Mesendoderm (in vitro differentiated cells): Measurements from ENCODE around the gene ABCA1.
"Not testable (repeated sequence)": the region's sequence is repeated elsewhere in the genome, so short reads cannot be mapped to it uniquely, and the experiment has no call there.

ENCODE experiments used
- DNase-seq: peaks from one replicate; pipeline ENCODE4 v3.0.0; 2013
- H2AK5ac ChIP-seq: 2 replicates; pipeline ENCODE4 v1.6.1; 2013; ENCODE audit warnings: low read length, inconsistent platforms
- H2BK120ac ChIP-seq: 2 replicates; pipeline ENCODE4 v1.6.1; 2013; ENCODE audit warnings: low read depth, mild to moderate bottlenecking, low read length, moderate library complexity, mixed read lengths
- H2BK15ac ChIP-seq: replicated peaks from 2 replicates; pipeline ENCODE4 v1.6.1; 2013; ENCODE audit warnings: low read depth, mild to moderate bottlenecking, moderate library complexity
- H2BK5ac ChIP-seq: 2 replicates; pipeline ENCODE4 v1.6.1; 2013; ENCODE audit warnings: low read length, inconsistent platforms
- H3K18ac ChIP-seq: 2 replicates; pipeline ENCODE4 v1.6.1; 2013; ENCODE audit warnings: mild to moderate bottlenecking, low read length, mixed read lengths
- H3K23ac ChIP-seq: one replicate; pipeline ENCODE4 v1.6.1; 2013; ENCODE audit warnings: low read length
- H3K27ac ChIP-seq: 2 replicates; pipeline ENCODE4 v1.5.1; 2013; ENCODE audit warnings: low read depth, mild to moderate bottlenecking, inconsistent platforms, low read length, moderate library complexity
- H3K27me3 ChIP-seq: 2 replicates; pipeline ENCODE4 v1.6.1; 2013; ENCODE audit warnings: low read length, control low read depth, mild to moderate bottlenecking, inconsistent platforms; ENCODE audit not compliant: insufficient read depth, poor library complexity
- H3K36me3 ChIP-seq: 2 replicates; pipeline ENCODE4 v1.6.1; 2013; ENCODE audit warnings: low read length, inconsistent platforms; ENCODE audit not compliant: control insufficient read depth, insufficient read depth
- H3K4ac ChIP-seq: one replicate; pipeline ENCODE4 v1.6.1; 2013; ENCODE audit warnings: low read depth, mild to moderate bottlenecking, low read length, moderate library complexity
- H3K4me1 ChIP-seq: 2 replicates; pipeline ENCODE4 v1.6.1; 2013; ENCODE audit warnings: low read depth, low read length, inconsistent platforms; ENCODE audit not compliant: control insufficient read depth
- H3K4me2 ChIP-seq: 2 replicates; pipeline ENCODE4 v1.6.1; 2013; ENCODE audit warnings: low read length
- H3K4me3 ChIP-seq: 2 replicates; pipeline ENCODE4 v1.5.1; 2013; ENCODE audit warnings: mild to moderate bottlenecking, low read length
- H3K56ac ChIP-seq: one replicate; pipeline ENCODE4 v1.6.1; 2013; ENCODE audit warnings: low read length
- H3K79me1 ChIP-seq: 2 replicates; pipeline ENCODE4 v1.6.1; 2013; ENCODE audit warnings: low read length, inconsistent platforms
- H3K79me2 ChIP-seq: 2 replicates; pipeline ENCODE4 v1.6.1; 2013; ENCODE audit warnings: mild to moderate bottlenecking, low read length; ENCODE audit not compliant: control insufficient read depth, insufficient read depth
- H3K9ac ChIP-seq: 2 replicates; pipeline ENCODE4 v1.6.1; 2013; ENCODE audit warnings: low read length, inconsistent platforms
- H4K5ac ChIP-seq: one replicate; pipeline ENCODE4 v1.6.1; 2013; ENCODE audit warnings: low read length
- H4K8ac ChIP-seq: one replicate; pipeline ENCODE4 v1.6.1; 2013; ENCODE audit warnings: low read depth, mild to moderate bottlenecking, control low read depth, low read length, moderate library complexity
- WGBS: extraction: QIAGEN DNeasy Blood & Tissue Kit; methylation state at CpG from one replicate; pipeline ENCODE4 v1.1.7; 2013; ENCODE audit warnings: low lambda C conversion rate, missing lambda C conversion rate; ENCODE audit not compliant: insufficient coverage; ENCODE audit errors: extremely low coverage; 5-methylcytosine and 5-hydroxymethylcytosine counted together

The ABCA1 gene

DNA sequence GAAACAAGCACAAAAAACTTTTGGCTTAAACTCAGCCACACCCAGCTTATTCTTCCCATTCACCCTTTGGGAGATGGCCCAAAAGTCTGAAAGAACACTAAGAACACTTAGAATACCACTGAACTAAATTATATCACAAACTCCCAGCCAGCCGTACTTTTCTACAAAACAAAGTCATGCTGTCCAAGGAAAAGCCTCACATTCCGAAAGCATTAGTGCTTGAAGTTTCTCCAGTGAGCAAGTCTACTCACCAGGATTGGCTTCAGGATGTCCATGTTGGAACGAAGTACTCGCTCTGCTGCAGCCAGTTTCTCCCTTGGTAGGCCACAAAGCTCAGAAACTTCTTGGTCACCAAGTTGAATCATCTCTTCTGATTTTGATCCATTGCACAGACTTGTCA is 69.7 kb downstream of the ABCA1 start:
- Histone ChIP-seq H3K4me1 (no peaks in the 10 kb centered on the region), H2BK15ac (no peak overlapping the region), H4K5ac (no peak overlapping the region), H2AK5ac (no peak overlapping the region), H3K4me3 (no peak overlapping the region), H3K79me2 (no peaks in the 10 kb centered on the region), H3K9ac (no peak overlapping the region), H3K79me1 (no peaks in the 10 kb centered on the region), H3K27ac (no peak overlapping the region), H2BK5ac (no peak overlapping the region), H3K4me2 (no peak overlapping the region), H3K36me3 (no peaks in the 10 kb centered on the region), H3K23ac (no peak overlapping the region), H3K27me3 (no peaks in the 10 kb centered on the region), H3K56ac (no peak overlapping the region), H4K8ac (no peak overlapping the region), H2BK120ac (no peak overlapping the region), H3K4ac (no peak overlapping the region), H3K18ac (no peak overlapping the region)
- DNase-seq: no peak
- WGBS: no CpG with 5 or more reads among the region's 4 CpGs

DNA sequence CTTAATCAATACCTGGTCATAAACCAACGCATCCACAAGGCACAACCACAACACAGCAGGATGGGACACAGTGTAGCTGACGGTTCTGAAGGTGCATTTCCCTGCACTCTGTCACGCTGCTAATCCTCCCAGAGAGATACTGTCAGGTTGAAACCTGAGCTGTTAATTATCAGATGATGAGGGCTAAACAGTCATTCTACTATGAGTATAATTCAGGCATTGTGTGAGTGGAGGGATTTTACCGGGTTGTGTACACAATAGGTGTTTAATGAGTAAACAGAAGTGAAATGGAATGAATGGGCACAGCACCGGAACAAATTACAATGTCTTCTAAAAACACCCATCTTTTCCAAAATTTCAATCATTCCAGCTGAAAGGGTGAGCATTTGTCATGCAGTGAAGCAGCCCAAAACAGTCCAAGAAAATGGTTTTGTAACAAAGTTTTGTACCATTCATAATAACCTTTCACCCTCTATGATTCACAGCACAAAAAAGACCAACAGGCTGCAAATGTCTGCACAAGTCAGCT is 71.5 kb downstream of the ABCA1 start:
- H3K36me3 ChIP-seq: no peaks in the 10 kb centered on the region
- no peak for DNase-seq
- H3K27me3 ChIP-seq: no peaks in the 10 kb centered on the region

DNA sequence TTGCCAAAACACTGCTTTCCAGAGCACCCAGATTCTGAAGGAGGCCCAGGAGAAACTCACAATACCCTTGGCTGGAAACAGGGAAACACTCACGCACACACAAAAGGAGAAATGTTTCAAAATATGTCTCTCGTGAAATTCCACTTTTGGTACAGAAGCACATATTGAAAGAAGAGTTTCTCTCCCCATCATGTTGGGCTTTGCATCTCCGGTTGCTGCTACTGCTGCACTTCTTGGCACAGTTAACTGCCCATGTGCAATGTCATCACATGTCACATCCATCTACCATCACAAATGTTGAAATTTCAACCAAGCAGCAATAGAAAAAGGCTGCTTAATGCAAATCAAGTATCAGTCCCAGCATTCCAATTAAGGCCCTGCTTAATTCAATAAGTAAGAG is 72.1 kb downstream of the ABCA1 start:
- no peak overlapping the region for H3K4me2 ChIP-seq
- H3K18ac ChIP-seq: no peak overlapping the region
- H2BK15ac ChIP-seq: no peak overlapping the region
- no peaks in the 10 kb centered on the region for H3K4me1 ChIP-seq
- H3K9ac ChIP-seq: no peak overlapping the region
- H3K36me3 ChIP-seq: no peaks in the 10 kb centered on the region
- H3K23ac ChIP-seq: no peak overlapping the region
- H3K4ac ChIP-seq: no peak overlapping the region
- no peak overlapping the region for H2BK5ac ChIP-seq
- H3K79me2 ChIP-seq: no peaks in the 10 kb centered on the region
- H3K56ac ChIP-seq: no peak overlapping the region
- H3K27ac ChIP-seq: no peak overlapping the region
- no peak for DNase-seq
- H3K79me1 ChIP-seq: no peaks in the 10 kb centered on the region
- H4K8ac ChIP-seq: no peak overlapping the region
- no peak overlapping the region for H2BK120ac ChIP-seq
- no peak overlapping the region for H3K4me3 ChIP-seq
- no peaks in the 10 kb centered on the region for H3K27me3 ChIP-seq
- no CpG with 5 or more reads among the region's 3 CpGs for WGBS
- no peak overlapping the region for H2AK5ac ChIP-seq
- H4K5ac ChIP-seq: no peak overlapping the region

More for the DNA sequence above, 71.5 kb downstream of the ABCA1 start:
- H3K27ac ChIP-seq: no peak overlapping the region
- H3K4me3 ChIP-seq: no peak overlapping the region
- no peak overlapping the region for H3K18ac ChIP-seq
- H3K79me2 ChIP-seq: no peaks in the 10 kb centered on the region
- H3K79me1 ChIP-seq: no peaks in the 10 kb centered on the region
- no CpG with 5 or more reads among the region's 5 CpGs for WGBS
- H2BK120ac ChIP-seq: no peak overlapping the region
- no peak overlapping the region for H4K8ac ChIP-seq
- H2BK5ac ChIP-seq: no peak overlapping the region
- no peak overlapping the region for H2AK5ac ChIP-seq
- no peak overlapping the region for H3K4me2 ChIP-seq
- no peak overlapping the region for H2BK15ac ChIP-seq
- no peak overlapping the region for H3K4ac ChIP-seq
- H3K9ac ChIP-seq: no peak overlapping the region
- H3K4me1 ChIP-seq: no peaks in the 10 kb centered on the region
- H3K23ac ChIP-seq: no peak overlapping the region
- no peak overlapping the region for H3K56ac ChIP-seq
- H4K5ac ChIP-seq: no peak overlapping the region

DNA sequence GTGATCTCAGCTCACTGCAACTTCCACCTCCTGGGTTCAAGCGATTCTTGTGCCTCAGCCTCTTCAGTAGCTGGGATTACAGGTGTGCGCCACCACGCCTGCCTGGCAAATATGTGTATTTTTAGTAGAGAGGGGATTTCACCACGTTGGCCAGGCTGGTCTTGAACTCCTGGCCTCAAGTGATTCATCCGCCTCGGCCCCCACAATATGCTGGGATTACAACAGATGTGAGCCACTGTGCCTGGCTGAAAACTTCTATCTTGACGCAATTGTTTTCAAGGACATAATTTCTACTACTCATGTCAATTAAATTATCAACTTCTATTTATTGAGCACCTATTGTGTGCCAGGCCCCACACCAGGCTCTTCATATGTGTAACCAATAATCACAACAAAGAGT is 72.7 kb downstream of the ABCA1 start:
- not testable (repeated sequence) for H3K23ac ChIP-seq, H2BK120ac ChIP-seq, H3K4me2 ChIP-seq, H3K18ac ChIP-seq, H3K27ac ChIP-seq, H3K79me2 ChIP-seq, H3K9ac ChIP-seq, H4K8ac ChIP-seq, H3K4ac ChIP-seq, H4K5ac ChIP-seq, H3K4me3 ChIP-seq, H3K27me3 ChIP-seq, H2AK5ac ChIP-seq, H2BK15ac ChIP-seq, H3K4me1 ChIP-seq, H3K36me3 ChIP-seq, H2BK5ac ChIP-seq, DNase-seq, H3K56ac ChIP-seq, H3K79me1 ChIP-seq
- no CpG with 5 or more reads among the region's 7 CpGs for WGBS

DNA sequence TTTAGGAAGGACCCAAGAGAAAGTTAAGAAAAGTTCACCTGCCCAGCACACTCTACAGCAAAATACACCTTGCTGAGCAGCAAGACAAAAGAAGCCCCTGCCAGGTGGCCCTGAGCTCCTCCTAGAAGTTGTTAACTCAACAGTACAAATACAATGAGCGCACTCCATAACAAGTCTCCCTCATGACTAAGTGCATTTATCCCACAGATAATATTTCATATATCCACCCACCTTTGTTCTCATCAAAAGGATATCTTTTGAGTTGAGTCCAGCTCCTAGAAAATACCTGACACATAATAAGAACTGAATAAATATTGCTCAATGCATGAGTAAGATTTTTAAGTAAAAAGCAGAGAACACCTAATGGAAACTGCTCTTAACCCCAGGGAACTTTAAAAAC is 73.3 kb downstream of the ABCA1 start:
- Histone ChIP-seq H3K4me2 (no peak overlapping the region), H2BK120ac (no peak overlapping the region)
- no CpG with 5 or more reads among the region's 1 CpG for WGBS

DNA sequence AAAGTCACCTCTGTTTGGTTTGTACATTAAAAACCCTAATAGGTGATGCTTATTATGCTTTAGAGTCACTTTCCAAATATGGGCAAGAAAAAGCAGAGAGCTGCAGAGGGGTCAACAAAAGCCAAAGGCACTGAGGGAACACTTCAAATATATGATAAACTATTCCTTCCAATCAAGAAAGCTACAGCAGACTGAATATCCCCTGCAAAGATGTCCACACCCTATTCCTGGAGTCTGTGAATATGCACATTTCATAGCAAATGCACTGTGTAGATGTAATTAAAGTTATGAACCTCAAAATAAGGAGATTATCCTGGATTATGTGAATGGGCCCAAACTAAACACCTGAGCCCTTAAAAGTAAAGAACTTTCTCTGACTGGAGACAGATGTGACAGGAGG is 74.3 kb downstream of the ABCA1 start:
- Histone ChIP-seq H3K4me3 (no peak overlapping the region), H2BK5ac (no peak overlapping the region), H4K5ac (no peak overlapping the region), H3K79me1 (no peaks in the 10 kb centered on the region), H3K23ac (no peak overlapping the region), H3K18ac (no peak overlapping the region), H3K4ac (no peak overlapping the region), H3K4me2 (no peak overlapping the region), H3K79me2 (no peaks in the 10 kb centered on the region), H4K8ac (no peak overlapping the region), H3K4me1 (no peaks in the 10 kb centered on the region), H2AK5ac (no peak overlapping the region), H2BK120ac (no peak overlapping the region), H3K36me3 (no peaks in the 10 kb centered on the region), H2BK15ac (no peak overlapping the region), H3K27ac (no peak overlapping the region), H3K9ac (no peak overlapping the region), H3K27me3 (no peaks in the 10 kb centered on the region), H3K56ac (no peak overlapping the region)
- DNase-seq: no peak

More for the DNA sequence above, 73.3 kb downstream of the ABCA1 start:
- H3K79me2 ChIP-seq: no peaks in the 10 kb centered on the region
- no peaks in the 10 kb centered on the region for H3K79me1 ChIP-seq
- no peak overlapping the region for H3K23ac ChIP-seq
- no peaks in the 10 kb centered on the region for H3K36me3 ChIP-seq
- H3K4me3 ChIP-seq: no peak overlapping the region
- H4K5ac ChIP-seq: no peak overlapping the region
- no peak overlapping the region for H2AK5ac ChIP-seq
- no peak overlapping the region for H3K56ac ChIP-seq
- H4K8ac ChIP-seq: no peak overlapping the region
- no peak overlapping the region for H3K4ac ChIP-seq
- H2BK5ac ChIP-seq: no peak overlapping the region
- no peak overlapping the region for H3K18ac ChIP-seq
- H3K4me1 ChIP-seq: no peaks in the 10 kb centered on the region
- no peak overlapping the region for H2BK15ac ChIP-seq
- no peak for DNase-seq
- H3K27ac ChIP-seq: no peak overlapping the region
- no peaks in the 10 kb centered on the region for H3K27me3 ChIP-seq
- no peak overlapping the region for H3K9ac ChIP-seq
